CD4-positive, alpha-beta memory T cell (primary cell): ENCODE results near the gene TBC1D16. TPM values are rescaled to one million over a fixed set of nuclear protein-coding genes. Genes with fewer than 3 reads are reported as not detected.

Experiments used
- CTCF ChIA-PET: fragments of 350-600 bp; sonication (Branson Sonifier 250); formaldehyde crosslinking; loops from one replicate; lab custom pipeline; 2021; ENCODE audit warnings: inconsistent platforms; ENCODE audit not compliant: partially characterized antibody; lab: Charles Lee
- POLR2A ChIA-PET: fragments of 350-600 bp; sonication (Branson Sonifier 250); formaldehyde crosslinking; loops from one replicate; lab custom pipeline; 2021; ENCODE audit not compliant: partially characterized antibody; lab: Charles Lee
- DNase-seq, 5 donors: peaks; one replicate each; pipeline versions ENCODE4 v3.0.0 to v3.0.0-alpha.2; 2020 to 2022; ENCODE audit warnings: mixed read lengths in 1 of 5
- H3K27ac ChIP-seq: one replicate; pipeline ENCODE4 v1.7.0; 2013; ENCODE audit warnings: low read depth, low read length
- H3K27me3 ChIP-seq: 2 replicates; pipeline ENCODE4 v1.7.0; 2013; ENCODE audit warnings: mild to moderate bottlenecking, low read length, moderate library complexity; ENCODE audit not compliant: insufficient read depth
- H3K36me3 ChIP-seq: 2 replicates; pipeline ENCODE4 v1.7.0; 2013; ENCODE audit warnings: mild to moderate bottlenecking, low read length, moderate library complexity; ENCODE audit not compliant: insufficient read depth
- H3K4me1 ChIP-seq: 2 replicates; pipeline ENCODE4 v1.7.0; 2013; ENCODE audit warnings: mild to moderate bottlenecking, low read length, moderate library complexity; ENCODE audit not compliant: insufficient read depth
- H3K4me3 ChIP-seq, 2 donors: one replicate each; pipeline ENCODE4 v1.7.0; 2013; ENCODE audit warnings: low read length in 2 of 2, mild to moderate bottlenecking in 1 of 2
- H3K9me3 ChIP-seq, 2 donors: one replicate each; pipeline ENCODE4 v1.7.0; 2013; ENCODE audit warnings: low read length in 2 of 2, control low read depth in 1 of 2; ENCODE audit not compliant: control insufficient read depth in 1 of 2
- H3K27ac Mint-ChIP-seq, 7 donors: one replicate each; pipeline ENCODE4 v1.8.0; 2020 to 2021; ENCODE audit warnings: mixed read lengths in 7 of 7, mild to moderate bottlenecking in 6 of 7, inconsistent platforms in 3 of 7, moderate library complexity in 3 of 7
- H3K27me3 Mint-ChIP-seq, 2 donors: one replicate each; pipeline ENCODE4 v1.8.0; 2020 to 2021; ENCODE audit warnings: mixed read lengths in 2 of 2
- H3K36me3 Mint-ChIP-seq, 2 donors: one replicate each; pipeline ENCODE4 v1.8.0; 2020 to 2021; ENCODE audit warnings: mixed read lengths in 2 of 2, inconsistent platforms in 1 of 2, mild to moderate bottlenecking in 1 of 2
- H3K4me1 Mint-ChIP-seq, 4 donors: one replicate each; pipeline ENCODE4 v1.8.0; 2020 to 2021; ENCODE audit warnings: mixed read lengths in 4 of 4, mild to moderate bottlenecking in 1 of 4
- H3K4me3 Mint-ChIP-seq, 8 donors: one replicate each; pipeline ENCODE4 v1.8.0; 2020 to 2021; ENCODE audit warnings: mixed read lengths in 8 of 8, mild to moderate bottlenecking in 7 of 8, moderate library complexity in 6 of 8, inconsistent platforms in 3 of 8
- H3K9me3 Mint-ChIP-seq, 8 donors: one replicate each; pipeline ENCODE4 v1.8.0; 2020 to 2021; ENCODE audit warnings: mixed read lengths in 8 of 8, mild to moderate bottlenecking in 5 of 8, inconsistent platforms in 3 of 8, moderate library complexity in 1 of 8
- intact Hi-C: fragments of 100-400 bp; cut with micrococcal nuclease; formaldehyde crosslinking; loops from one replicate; pipeline ENCODE4 v1.15.1; 2023
- polyA plus RNA-seq, 2 donors: library from polyadenylated mRNA; unstranded; fragments of 300-500 nt; fragmentation: Illumina TruSeq; gene quantifications; one replicate each; pipeline ENCODE4 v1.2.3, GENCODE V29; 2021
- total RNA-seq, 2 experiments: library from RNA; stranded (reverse); gene quantifications; one replicate each; pipeline ENCODE4 v1.2.3, GENCODE V29; 2021

Gene TBC1D16
- total and polyA plus RNA-seq, 4 experiments from 2014 or later, result 1.2 to 1.8 (median 1.3) TPM; not detected in 1

- ChIA-PET CTCF (no interaction called here), POLR2A (no interaction called here)
- Histone ChIP-seq H3K27ac (no peak overlapping the region), H3K4me1 (peaks cover 22% of the 10 kb centered on the region), H3K4me3 (no peak overlapping the region), H3K9me3 (no peaks in the 10 kb centered on the region), H3K36me3 (no peaks in the 10 kb centered on the region), H3K27me3 (no peaks in the 10 kb centered on the region)
- Mint-ChIP-seq H3K4me3 (peak overlapping the region in 4 of 8 donors; percentile 15 to 35 (median 24)), H3K27me3 (peaks cover 10 to 20% of the 10 kb centered on the region in 2 donors), H3K27ac (no peak overlapping the region), H3K36me3 (no peaks in the 10 kb centered on the region), H3K4me1 (peaks cover 0 to 46% (median 10%) of the 10 kb centered on the region in 4 donors), H3K9me3 (no peaks in the 10 kb centered on the region)
- intact Hi-C loops, result no loop called here
- no peak for DNase-seq
These were observed 99.6 kb downstream of the TBC1D16 start for GRCh38 chr17:79936050-79936449.

- no peak overlapping the region for H3K4me3 Mint-ChIP-seq
- H3K27me3 Mint-ChIP-seq, result peaks cover 12 to 22% of the 10 kb centered on the region in 2 donors
- H3K9me3 Mint-ChIP-seq, result no peaks in the 10 kb centered on the region
- Histone ChIP-seq H3K9me3 (no peaks in the 10 kb centered on the region), H3K36me3 (no peaks in the 10 kb centered on the region), H3K27me3 (peaks cover 3% of the 10 kb centered on the region), H3K4me3 (no peak overlapping the region), H3K27ac (no peak overlapping the region), H3K4me1 (peaks cover 22% of the 10 kb centered on the region)
- no peaks in the 10 kb centered on the region for H3K36me3 Mint-ChIP-seq
- intact Hi-C loops, result no loop called here
- DNase-seq, result no peak
- ChIA-PET POLR2A (no interaction called here), CTCF (no interaction called here)
- no peak overlapping the region for H3K27ac Mint-ChIP-seq
- peaks cover 0 to 44% (median 10%) of the 10 kb centered on the region in 4 donors for H3K4me1 Mint-ChIP-seq
These were observed 100.3 kb downstream of the TBC1D16 start for GRCh38 chr17:79935197-79935885.

GRCh38 chr17:79934653-79934970, 101.1 kb downstream of the TBC1D16 start:
- DNase-seq, result no peak
- Histone ChIP-seq H3K4me3 (no peak overlapping the region), H3K4me1 (peaks cover 22% of the 10 kb centered on the region), H3K36me3 (no peaks in the 10 kb centered on the region), H3K27me3 (peaks cover 3% of the 10 kb centered on the region), H3K9me3 (no peaks in the 10 kb centered on the region), H3K27ac (no peak overlapping the region)
- no peaks in the 10 kb centered on the region for H3K9me3 Mint-ChIP-seq
- intact Hi-C loops, result no loop called here
- ChIA-PET CTCF (no interaction called here), POLR2A (no interaction called here)
- no peaks in the 10 kb centered on the region for H3K36me3 Mint-ChIP-seq
- H3K4me1 Mint-ChIP-seq, result peaks cover 0 to 41% (median 10%) of the 10 kb centered on the region in 4 donors
- peak overlapping the region in 1 of 7 donors; percentile 6 for H3K27ac Mint-ChIP-seq
- no peak overlapping the region for H3K4me3 Mint-ChIP-seq
- H3K27me3 Mint-ChIP-seq, result peaks cover 12 to 22% of the 10 kb centered on the region in 2 donors

- Mint-ChIP-seq H3K27me3 (peaks cover 13 to 22% of the 10 kb centered on the region in 2 donors), H3K4me1 (peaks cover 0 to 41% (median 10%) of the 10 kb centered on the region in 4 donors), H3K36me3 (no peaks in the 10 kb centered on the region), H3K4me3 (peak overlapping the region in 1 of 8 donors; percentile 25), H3K9me3 (no peaks in the 10 kb centered on the region), H3K27ac (peak overlapping the region in 2 of 7 donors; percentile 6 to 16)
- peaks cover 22% of the 10 kb centered on the region for H3K4me1 ChIP-seq
- H3K27ac ChIP-seq, result no peak overlapping the region
- intact Hi-C loops, result no loop called here
- H3K27me3 ChIP-seq, result peaks cover 3% of the 10 kb centered on the region
- H3K36me3 ChIP-seq, result no peaks in the 10 kb centered on the region
- no peaks in the 10 kb centered on the region for H3K9me3 ChIP-seq
- H3K4me3 ChIP-seq, result no peak overlapping the region
- CTCF ChIA-PET, result no interaction called here
- DNase-seq, result no peak
- POLR2A ChIA-PET, result no interaction called here
These were observed 101.6 kb downstream of the TBC1D16 start for GRCh38 chr17:79933863-79934652.

- Histone ChIP-seq H3K27me3 (peaks cover 3% of the 10 kb centered on the region), H3K27ac (no peak overlapping the region), H3K9me3 (no peaks in the 10 kb centered on the region), H3K4me1 (peaks cover 20% of the 10 kb centered on the region), H3K4me3 (no peak overlapping the region), H3K36me3 (no peaks in the 10 kb centered on the region)
- H3K36me3 Mint-ChIP-seq, result no peaks in the 10 kb centered on the region
- peaks cover 20 to 32% of the 10 kb centered on the region in 2 donors for H3K27me3 Mint-ChIP-seq
- ChIA-PET POLR2A (no interaction called here), CTCF (no interaction called here)
- H3K4me1 Mint-ChIP-seq, result peaks cover 0 to 39% (median 11%) of the 10 kb centered on the region in 4 donors
- no peak for DNase-seq
- intact Hi-C loops, result no loop called here
- H3K4me3 Mint-ChIP-seq, result peak overlapping the region in 1 of 8 donors; percentile 9
- H3K27ac Mint-ChIP-seq, result no peak overlapping the region
- H3K9me3 Mint-ChIP-seq, result no peaks in the 10 kb centered on the region
These were observed 103.0 kb downstream of the TBC1D16 start for GRCh38 chr17:79932451-79933306.

- no peak overlapping the region for H3K4me3 ChIP-seq
- intact Hi-C loops, result no loop called here
- H3K36me3 ChIP-seq, result no peaks in the 10 kb centered on the region
- no peaks in the 10 kb centered on the region for H3K9me3 ChIP-seq
- ChIA-PET POLR2A (no interaction called here), CTCF (no interaction called here)
- no peak overlapping the region for H3K4me3 Mint-ChIP-seq
- peaks cover 13% of the 10 kb centered on the region for H3K4me1 ChIP-seq
- H3K4me1 Mint-ChIP-seq, result peaks cover 4 to 31% (median 7%) of the 10 kb centered on the region in 4 donors
- no peaks in the 10 kb centered on the region for H3K9me3 Mint-ChIP-seq
- H3K27me3 Mint-ChIP-seq, result peaks cover 22 to 33% of the 10 kb centered on the region in 2 donors
- no peak overlapping the region for H3K27ac ChIP-seq
- DNase-seq, result no peak
- no peak overlapping the region for H3K27ac Mint-ChIP-seq
- H3K36me3 Mint-ChIP-seq, result no peaks in the 10 kb centered on the region
- H3K27me3 ChIP-seq, result peaks cover 3% of the 10 kb centered on the region
These were observed 103.8 kb downstream of the TBC1D16 start for GRCh38 chr17:79931817-79932309.
